SH-SY5Y (cell line): Measurements from ENCODE around the gene FAM174C.

Experiments
- GATA2 ChIP-seq: IDR thresholded peaks from 2 replicates; pipeline ENCODE4 v1.6.1; 2011; ENCODE audit warnings: mild to moderate bottlenecking, low read depth, low read length
- GATA3 ChIP-seq: IDR thresholded peaks from 2 replicates; pipeline ENCODE4 v1.6.1; 2011; ENCODE audit warnings: low read depth, mild to moderate bottlenecking, low read length, moderate library complexity

Gene FAM174C

DNA sequence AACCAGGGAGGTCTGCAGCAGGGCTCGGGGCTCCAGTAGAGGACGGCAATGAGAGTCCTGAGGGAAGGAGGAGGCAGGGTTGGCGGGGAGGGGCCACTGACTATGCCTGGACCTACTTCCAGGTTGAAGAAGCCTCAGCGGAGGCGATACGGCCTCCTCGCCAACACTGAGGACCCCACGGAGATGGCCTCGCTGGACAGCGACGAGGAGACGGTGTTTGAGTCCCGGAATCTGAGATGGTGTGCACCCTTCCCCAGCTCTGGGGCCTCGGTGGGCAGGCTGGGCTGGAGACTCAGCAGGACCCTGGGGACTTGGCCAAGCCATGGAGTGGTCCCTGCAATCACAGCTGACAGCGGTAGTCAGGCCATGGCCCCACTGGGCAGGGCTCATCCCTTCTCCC, 1.7 kb downstream of the FAM174C start:
- no peak for TF ChIP-seq GATA3
- TF ChIP-seq GATA2 = no peak

GRCh38 chr19:1278074-1278473, 2.7 kb downstream of the FAM174C start:
- no peak for TF ChIP-seq GATA2
- no peak for TF ChIP-seq GATA3

DNA sequence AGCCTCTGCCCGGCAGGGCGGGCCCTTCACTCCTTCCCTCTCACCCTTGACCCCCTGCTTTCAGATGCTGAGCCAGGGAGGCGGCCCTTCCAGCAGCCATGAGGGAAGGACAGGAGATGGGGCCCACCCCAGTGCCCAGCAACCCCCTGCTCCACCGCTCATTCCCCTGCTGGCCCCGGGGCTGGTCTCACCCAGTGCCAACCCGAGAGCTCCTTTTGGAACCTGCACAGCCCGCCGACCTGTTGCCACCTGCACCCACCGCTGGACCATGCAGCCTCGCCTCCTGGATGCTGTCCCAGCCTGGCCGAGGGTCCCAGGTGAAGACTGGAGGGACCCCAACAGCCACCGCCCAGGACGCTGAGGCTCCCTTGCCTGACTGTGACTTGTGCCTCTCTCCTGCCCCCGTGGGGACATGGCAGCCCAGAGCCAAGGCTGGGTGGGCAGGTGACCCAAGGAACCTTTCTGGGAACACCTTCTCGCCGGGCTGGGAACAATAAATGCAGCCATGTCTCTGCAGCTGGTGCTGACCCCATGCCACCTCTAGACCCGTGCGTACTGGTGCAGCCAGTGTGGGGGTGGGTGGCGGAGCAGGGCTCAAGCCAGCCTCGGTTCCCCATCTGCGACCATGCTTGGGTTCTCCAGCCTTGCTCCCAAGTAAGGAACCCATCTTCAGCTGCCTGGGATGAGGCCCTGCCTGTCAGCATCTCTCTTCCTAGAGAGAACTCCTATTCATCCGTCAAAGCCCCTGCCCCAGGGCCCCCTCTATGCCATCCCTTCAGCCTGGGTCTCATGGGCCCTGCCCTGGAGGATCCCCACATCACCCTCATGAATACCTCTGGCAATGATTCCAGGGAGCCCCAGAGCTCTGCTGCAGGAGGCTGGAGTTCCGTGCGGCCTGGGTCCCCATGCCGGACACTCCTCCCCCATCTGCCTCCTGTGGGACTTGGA, 3.7 kb downstream of the FAM174C start:
- no peak for TF ChIP-seq GATA2
- TF ChIP-seq GATA3 = no peak

GRCh38 chr19:1279782-1280341, 4.5 kb downstream of the FAM174C start:
- no peak for TF ChIP-seq GATA2
- TF ChIP-seq GATA3 = no peak

- TF ChIP-seq GATA2 = no peak
- no peak for TF ChIP-seq GATA3
These were observed 5.6 kb downstream of the FAM174C start for GRCh38 chr19:1280636-1281568.

- TF ChIP-seq GATA3 (no peak), GATA2 (no peak)
These were observed 6.4 kb downstream of the FAM174C start for GRCh38 chr19:1281569-1282287.

GRCh38 chr19:1282588-1283206, 7.4 kb downstream of the FAM174C start:
- TF ChIP-seq GATA2 (no peak), GATA3 (no peak)

- TF ChIP-seq GATA2 (no peak), GATA3 (no peak)
These were observed 8.0 kb downstream of the FAM174C start for GRCh38 chr19:1283207-1283916.

DNA sequence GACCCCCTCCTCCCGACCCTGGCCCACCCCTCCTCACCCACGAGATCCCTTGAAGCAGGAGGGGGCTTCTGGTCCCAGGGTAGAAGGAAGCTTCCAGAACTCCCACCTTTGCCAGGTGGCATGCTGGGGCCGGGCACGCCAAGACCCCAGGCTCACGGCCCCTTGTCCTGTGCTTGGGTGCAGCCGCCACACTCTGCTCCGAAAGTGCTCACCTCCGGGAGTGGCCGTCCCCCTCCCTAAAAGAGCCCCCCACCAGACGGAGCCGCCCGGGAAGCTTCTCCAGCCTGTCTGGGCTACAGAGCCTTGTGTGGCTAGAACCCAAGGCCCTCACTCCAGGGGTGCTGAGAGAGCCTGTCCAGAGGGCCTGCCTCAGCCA, 8.6 kb downstream of the FAM174C start:
- no peak for TF ChIP-seq GATA2
- no peak for TF ChIP-seq GATA3

DNA sequence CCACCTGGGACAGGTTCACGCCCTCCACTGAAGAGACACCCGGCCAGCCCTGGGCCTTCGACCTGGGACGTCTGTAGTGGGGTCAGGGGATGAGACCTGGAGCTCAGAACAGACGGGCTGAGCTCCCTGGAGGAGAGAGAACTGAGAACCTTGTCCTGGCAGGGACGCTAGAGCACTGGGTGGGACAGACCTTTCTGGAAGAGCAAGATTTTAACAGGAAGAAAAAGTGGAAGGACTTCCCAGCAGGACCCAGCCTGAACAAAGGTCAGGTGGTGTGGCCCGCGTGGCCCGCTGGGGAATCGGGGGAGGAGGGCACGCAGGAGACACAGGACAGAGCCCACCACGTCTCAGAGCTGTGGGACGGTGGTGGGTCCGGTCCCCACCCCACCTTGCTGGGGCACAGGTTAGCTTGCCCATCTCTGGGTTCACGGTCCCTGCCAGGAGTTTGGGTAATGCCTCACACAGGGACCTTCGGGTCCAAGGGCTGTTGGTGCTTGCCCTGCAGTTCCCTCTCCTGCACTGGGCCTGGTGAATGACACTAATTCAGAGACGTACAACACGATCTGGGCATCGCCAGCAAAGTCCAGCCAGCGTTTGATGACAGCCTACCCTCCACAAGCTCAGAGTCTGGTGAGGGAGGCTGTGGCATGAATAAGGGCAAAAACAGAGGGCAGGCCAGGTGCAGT, 9.1 kb downstream of the FAM174C start:
- TF ChIP-seq GATA2 (no peak), GATA3 (no peak)

- TF ChIP-seq GATA2 (no peak), GATA3 (no peak)
These were observed 9.8 kb downstream of the FAM174C start for GRCh38 chr19:1284979-1285736.

GRCh38 chr19:1285737-1286360, 10.5 kb downstream of the FAM174C start, which contains the start of gene EFNA2:
TSS of gene EFNA2 (plus strand) at chr19:1285873. CDS start at chr19:1286169, 296 bp downstream.
- TF ChIP-seq GATA2 = no peak
- no peak for TF ChIP-seq GATA3
